Thyroid gland (tissue), 4 donors: ENCODE measurements around the gene NEDD4.

Experiments
- POLR2A ChIP-seq, 2 donors: fragments of 450-650 bp; IDR thresholded peaks; one replicate each; pipeline ENCODE4 v1.6.1; 2017; ENCODE audit warnings: antibody characterized with exemption in 2 of 2, mild to moderate bottlenecking in 2 of 2, moderate library complexity in 1 of 2
- TF ChIP-seq, protein P1 (sequence below), 6 experiments: fragments of 200-600 bp in 3 of 6; fragments of 450-650 bp in 3 of 6; sonication (generic) in 3 of 6; IDR thresholded peaks; one replicate each; pipeline ENCODE4 v1.5.1; 2016 to 2019; ENCODE audit warnings: antibody characterized with exemption in 6 of 6, mild to moderate bottlenecking in 2 of 6, inconsistent platforms in 1 of 6, moderate library complexity in 1 of 6

DNA sequence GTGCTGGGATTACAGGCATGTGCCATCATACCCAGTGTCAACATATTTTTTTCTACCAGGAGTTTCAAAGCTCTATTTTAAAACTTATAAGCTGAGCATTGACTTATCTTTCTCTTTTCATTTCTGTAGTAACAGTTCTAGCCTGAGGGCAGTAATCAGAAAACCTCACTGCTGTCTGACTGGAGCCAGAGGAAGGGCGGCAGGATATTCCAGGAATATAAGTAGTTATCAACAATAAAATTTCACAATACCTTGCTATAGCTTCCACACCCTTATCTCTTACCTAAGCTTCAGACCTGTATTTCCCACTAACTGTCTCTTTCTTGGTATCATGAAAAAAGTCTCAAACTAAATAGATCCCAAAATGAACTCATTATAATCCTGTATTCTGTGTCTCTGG, 5.1 kb upstream of the NEDD4 start:
- TF ChIP-seq, protein P1, sequence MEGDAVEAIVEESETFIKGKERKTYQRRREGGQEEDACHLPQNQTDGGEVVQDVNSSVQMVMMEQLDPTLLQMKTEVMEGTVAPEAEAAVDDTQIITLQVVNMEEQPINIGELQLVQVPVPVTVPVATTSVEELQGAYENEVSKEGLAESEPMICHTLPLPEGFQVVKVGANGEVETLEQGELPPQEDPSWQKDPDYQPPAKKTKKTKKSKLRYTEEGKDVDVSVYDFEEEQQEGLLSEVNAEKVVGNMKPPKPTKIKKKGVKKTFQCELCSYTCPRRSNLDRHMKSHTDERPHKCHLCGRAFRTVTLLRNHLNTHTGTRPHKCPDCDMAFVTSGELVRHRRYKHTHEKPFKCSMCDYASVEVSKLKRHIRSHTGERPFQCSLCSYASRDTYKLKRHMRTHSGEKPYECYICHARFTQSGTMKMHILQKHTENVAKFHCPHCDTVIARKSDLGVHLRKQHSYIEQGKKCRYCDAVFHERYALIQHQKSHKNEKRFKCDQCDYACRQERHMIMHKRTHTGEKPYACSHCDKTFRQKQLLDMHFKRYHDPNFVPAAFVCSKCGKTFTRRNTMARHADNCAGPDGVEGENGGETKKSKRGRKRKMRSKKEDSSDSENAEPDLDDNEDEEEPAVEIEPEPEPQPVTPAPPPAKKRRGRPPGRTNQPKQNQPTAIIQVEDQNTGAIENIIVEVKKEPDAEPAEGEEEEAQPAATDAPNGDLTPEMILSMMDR (IDR thresholded peaks at IDR 0.05) = no peak
- TF ChIP-seq POLR2A (IDR thresholded peaks at IDR 0.05) = no peak
